NCI-H2107 treated with DMSO at 0.1 percent for 48 hours (cell line): ENCODE data around the gene CYP2A7.
"Not testable (repeated sequence)": the region's sequence is repeated elsewhere in the genome, so short reads cannot be mapped to it uniquely, and the experiment has no call there.

Source experiments
- DNase-seq: peaks from one replicate; lab custom pipeline; 2025; ENCODE audit not compliant: unreplicated experiment; lab: John Stamatoyannopoulos, UW

Gene CYP2A7

DNA sequence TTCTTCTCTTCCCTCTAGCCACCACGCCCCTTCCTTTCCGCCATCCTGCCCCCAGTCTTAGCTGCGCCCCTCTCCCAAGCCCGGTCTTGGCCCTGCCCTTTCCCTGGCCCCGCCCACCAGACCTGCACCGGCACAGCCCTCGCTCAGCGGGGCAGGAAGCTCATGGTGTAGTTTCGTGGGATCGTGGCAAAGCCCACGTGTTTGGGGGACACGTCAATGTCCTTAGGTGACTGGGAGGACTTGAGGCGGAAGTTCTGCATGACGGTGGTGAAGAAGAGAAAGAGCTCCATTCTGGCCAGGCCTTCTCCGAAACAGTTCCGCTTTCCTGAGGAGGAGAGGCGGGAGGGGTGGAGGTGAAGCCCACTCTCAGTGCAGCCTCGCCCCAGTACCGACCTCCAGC lies 38.4 kb downstream of the CYP2A7 start:
- DNase-seq, result not testable (repeated sequence)

DNA sequence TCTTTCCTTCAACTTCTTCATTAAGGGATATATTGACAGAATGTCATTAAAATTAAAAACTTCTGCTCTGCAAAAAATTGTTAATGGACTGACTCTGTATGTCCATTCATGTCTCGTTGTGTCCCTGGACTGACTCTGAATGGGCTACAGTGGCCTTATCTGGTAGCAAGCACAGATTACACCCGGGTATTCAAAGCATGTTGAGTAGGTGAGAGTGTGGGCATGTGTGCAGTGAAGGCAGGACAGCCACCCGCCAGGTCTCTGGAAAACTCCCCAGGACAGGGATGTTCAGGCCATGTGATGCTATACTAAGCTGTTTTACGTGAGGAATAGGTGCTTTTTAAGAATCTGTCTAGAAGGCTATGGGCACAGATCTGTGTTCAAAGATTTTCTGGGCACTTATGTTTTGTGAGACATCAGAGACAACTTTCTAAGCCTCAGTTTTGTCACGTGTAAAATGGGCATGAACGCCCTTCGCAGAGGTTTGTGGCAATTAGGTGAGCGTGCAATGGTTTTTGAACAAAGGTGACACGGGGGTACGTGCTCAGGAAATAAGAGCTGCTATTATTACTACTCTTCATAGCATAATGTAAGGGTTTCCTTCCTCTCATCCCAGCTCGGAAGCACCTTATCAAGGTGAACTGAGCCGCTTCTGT lies 38.9 kb downstream of the CYP2A7 start:
- DNase-seq, result not testable (repeated sequence)

DNA sequence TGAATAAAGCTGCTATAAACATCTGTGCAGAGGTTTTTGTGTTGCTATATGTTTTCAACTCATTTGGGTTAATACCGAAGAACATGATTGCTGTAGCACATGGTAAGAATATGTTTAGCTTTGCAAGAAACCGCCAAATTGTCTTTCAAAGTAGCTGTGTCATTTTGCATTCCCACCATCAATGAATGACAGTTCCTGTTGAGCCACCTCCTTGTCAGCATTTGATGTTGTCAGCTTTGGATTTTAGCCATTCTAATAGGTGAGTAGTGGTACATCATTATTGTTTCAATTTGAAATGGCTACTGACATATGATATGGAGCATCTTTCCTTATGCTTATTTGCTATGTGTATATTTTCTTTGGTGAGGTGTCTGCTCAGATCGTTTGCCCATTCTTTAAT lies 40.0 kb downstream of the CYP2A7 start:
- DNase-seq, result not testable (repeated sequence)

DNA sequence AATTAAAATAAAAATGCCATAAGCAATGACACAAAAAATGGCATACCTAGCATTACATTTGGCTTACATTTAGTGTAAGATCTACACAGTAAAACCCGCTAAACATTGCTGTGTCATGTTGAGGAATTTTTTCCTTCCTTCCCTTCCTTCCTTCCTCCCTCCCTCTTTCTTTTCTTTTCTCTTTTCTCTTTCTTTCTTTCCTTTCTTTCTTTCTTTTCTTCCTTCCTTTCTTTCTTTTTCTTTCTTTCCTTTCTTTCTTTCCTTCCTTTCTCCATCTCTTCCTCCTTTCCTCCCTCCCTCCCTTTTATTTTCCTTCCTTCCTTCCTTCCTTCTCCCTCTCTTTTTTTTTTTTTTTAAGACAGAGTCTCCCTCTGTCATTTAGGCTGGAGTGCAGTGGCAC lies 43.6 kb downstream of the CYP2A7 start:
- DNase-seq, result not testable (repeated sequence)

DNA sequence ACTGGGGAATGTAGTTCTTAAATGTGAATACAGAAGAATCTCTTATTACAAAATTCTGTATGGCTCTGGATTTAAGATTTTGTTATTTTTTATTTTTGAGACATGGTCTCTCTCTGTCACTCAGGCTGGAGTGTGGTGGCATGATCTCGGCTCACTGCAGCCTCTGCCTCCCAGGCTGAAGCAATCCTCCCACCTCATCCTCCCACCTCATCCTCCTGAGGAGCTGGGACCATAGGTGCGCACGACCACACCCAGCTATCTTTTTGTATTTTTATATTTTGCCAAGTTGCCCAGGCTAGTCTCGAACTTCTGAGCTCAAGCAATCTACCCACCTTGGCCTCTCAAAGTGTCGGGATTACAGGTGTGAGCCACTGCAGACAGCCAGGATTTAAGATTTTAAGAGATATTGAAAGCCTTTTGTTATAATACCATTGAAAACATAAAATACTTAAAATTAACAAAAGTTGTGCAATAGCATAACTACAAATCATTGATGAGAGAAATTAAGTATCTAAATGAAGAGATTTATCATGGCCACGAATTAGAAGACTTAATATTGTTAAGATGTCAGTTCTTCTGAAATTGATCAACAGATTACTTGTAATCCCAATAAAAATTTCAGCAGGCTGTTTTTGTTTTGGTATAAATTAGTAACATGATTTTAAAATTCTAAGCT lies 45.1 kb downstream of the CYP2A7 start:
- no peak for DNase-seq

DNA sequence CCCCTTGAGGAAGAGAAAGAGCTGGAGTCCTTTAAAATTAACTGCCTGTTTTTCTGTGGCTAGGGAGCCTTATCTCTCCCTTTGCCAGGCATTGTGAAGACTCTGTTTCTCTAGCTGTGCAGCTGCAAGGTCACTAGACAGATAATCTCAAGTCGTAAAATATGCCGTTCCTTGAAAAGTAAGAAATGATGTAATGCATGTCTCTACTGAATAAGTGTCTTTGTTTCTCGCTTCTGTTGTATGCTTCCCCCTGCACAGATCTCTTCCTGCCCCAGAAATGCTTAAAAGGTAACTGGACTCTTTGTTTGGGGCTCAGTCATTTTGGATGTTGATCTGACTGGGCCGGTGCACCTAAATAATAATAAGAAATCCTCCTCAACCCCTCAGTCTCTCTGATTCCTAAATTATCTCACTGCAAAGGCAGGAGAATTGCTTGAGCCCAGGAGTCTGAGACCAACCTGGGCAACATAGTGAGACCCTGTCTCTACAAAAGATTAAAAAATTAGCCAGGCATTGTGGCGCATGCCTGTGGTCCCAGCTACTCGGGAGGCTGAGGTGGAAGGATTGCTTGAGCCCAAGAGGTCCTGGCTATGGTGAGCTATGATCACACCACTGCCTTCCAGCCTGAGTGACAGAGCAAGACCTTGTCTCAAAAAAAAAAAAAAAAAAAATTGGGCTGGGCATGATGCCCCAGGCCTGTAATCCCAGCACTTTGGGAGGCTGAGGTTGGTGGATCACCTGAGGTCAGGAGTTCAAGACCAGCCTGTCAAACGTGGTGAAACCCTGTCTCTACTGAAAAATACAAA lies 48.1 kb downstream of the CYP2A7 start:
- not testable (repeated sequence) for DNase-seq

DNA sequence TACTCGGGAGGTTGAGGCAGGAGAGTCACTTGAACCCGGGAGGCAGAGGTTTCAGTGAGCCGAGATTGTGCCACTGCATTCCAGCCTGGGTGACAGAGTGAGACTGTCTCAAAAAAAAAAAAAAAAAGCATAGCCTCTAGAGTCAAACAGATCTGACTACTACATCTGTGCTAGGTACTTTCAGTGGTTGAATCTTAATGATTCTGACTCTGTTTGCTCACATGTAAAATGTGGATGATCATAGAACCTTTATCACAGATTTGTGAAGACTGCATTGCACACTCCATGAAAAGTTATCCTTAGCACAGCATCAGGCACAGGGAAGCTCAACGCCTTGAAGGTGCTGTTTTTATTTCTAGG lies 49.6 kb downstream of the CYP2A7 start:
- not testable (repeated sequence) for DNase-seq

DNA sequence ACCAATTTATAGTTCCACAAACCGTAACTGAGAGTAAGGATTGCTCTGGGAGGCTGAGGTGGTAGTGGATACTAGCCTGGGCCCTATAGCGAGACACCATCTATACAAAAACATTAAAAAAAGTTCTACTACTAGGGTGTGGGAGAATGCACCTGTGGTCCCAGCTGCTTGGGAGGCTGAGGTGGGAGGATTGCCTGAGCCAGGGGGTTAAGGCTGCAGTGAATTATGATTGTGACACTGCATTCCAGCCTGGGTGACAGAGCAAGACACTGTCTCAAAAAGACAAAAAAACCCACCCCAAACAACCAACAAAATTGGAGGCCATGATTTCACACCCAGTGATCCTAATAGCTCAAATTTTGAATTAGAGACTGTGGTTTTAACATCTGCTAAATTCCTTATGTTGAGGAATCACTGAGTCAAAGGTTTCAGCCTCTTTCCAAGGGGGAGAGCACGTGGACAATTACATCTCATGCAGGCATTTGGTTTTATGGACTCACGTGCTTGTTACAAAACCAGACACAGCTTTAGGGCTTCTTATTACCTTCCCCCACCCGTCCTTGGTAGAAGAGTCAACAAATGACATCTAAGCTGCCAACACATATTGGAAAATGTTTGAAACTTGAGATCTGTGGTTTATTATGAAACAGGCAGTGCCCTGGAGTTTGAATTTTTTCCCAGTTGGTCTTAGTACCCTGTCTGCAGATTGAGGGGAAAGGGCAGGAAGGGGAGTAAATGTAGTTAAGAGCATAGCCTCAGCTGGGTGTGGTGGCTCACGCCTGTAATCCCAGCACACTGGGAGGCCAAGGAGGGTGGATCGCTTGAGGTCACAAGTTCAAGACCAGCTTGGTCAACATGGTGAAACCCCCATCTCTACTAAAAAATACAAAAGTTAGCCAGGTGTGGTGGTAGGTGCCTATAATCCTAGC lies 50.3 kb downstream of the CYP2A7 start:
- DNase-seq, result peak; percentile 87

GRCh38 chr19:40830741-40831140 lies 51.3 kb downstream of the CYP2A7 start:
- DNase-seq, result not testable (repeated sequence)

DNA sequence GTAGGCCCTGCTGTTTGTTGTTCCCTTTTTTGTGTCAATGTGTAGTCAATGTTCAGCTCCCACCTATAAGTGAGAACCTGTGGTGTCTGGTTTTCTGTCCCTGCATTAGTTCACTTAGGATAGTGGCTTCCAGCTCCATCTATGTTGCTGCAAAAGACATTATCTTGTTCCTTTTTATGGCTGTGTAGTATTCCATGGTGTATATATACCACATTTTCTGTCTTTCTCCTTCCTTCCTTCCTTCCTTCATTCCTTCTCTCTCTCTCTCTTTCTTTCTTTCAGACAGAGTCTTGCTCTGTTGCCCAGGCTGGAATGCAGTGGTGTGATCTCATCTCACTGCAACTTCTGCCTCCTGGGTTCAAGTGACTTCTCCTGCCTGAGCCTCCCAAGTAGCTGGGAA lies 52.8 kb downstream of the CYP2A7 start:
- DNase-seq, result no peak

DNA sequence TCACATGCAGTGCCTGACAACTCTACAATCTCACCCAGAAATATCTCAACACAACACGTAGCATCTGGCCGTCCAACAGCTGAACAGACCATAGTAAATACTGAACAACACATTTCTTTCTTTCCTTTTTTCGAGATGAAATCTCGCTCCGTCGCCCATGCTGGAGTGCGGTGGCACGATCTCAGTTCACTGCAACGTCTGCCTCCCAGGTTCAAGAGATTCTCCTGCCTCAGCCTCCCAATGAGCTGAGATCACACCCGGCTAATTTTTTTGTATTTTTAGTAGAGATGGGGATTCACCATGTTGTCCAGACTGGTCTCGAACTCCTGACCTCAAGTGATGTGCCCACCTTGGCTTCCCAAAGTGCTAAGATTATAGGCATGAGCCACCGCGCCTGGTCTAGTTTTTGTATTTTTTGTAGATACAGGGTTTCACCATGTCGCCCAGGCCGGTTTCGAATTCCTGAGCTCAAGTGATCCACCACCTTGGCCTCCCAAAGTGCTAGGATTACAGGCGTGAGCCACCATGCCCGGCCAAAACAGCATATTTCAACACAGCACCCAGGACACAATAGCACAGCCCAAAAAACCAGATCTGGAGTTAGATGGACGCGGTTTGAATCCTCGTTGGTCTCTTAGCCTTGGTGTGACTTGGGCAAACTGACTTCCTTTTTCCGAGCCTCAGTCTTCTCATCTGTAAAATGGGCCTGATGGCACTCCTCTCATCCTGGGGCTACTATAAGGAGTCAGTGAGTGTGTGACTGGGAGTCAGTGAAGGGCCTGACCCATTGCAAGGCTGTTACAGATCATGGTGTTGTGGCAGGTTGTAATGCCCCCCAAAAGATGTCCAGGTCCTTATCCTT lies 54.4 kb downstream of the CYP2A7 start:
- no peak for DNase-seq

DNA sequence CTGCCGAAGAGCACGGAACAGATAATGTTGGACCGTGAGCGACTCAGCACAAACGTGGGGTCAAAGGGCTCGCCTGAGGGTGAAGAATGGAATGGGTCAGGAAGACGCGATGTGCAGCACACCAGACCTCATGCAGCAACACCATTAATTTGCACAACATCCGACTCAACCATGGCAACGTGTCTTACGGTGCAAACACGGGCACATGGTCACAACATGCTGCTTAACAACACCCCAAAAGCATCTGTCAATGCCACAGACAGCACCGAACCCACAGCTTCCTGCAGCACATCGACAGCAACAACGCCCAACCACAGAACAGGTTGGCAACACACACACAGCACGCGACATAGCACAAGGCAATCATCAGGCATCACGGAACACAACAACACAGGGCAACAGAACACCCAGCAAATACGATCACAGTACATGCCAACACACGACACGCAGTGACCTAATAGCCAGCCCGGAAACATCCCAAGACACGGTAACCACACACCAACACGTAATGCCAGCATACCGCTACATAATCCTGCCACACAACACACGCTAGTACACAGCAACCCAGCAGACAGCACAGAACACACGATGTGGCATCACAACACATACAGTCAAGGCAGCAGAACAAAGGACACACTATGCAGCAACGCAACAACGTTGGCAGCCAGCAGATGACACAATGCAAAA lies 55.2 kb downstream of the CYP2A7 start:
- not testable (repeated sequence) for DNase-seq

GRCh38 chr19:40826312-40826698 lies 55.7 kb downstream of the CYP2A7 start:
- not testable (repeated sequence) for DNase-seq

- DNase-seq, result not testable (repeated sequence)
Observed at GRCh38 chr19:40825460-40826095, 56.5 kb downstream of the CYP2A7 start.
